Heart left ventricle (tissue), 16 donors: ENCODE measurements around the gene CFAP70. TPM values are rescaled to one million over a fixed set of nuclear protein-coding genes. Genes with fewer than 3 reads are reported as not detected.

ENCODE experiments used
- ATAC-seq, 4 donors: fragments of 200-7000 bp; cut with Tn5 transposase; one replicate each; pipeline ENCODE4 v1.9.1; 2020 to 2022; ENCODE audit warnings: moderate library complexity in 4 of 4, mild to moderate bottlenecking in 3 of 4, moderate number of reproducible peaks in 1 of 4
- DNase-seq, 5 donors: peaks; one replicate each; pipeline ENCODE4 v3.0.0-alpha.2; 2020
- H3K27ac ChIP-seq, 12 donors: fragments of 200-600 bp; sonication (generic) in 4 of 12; one replicate each; pipeline versions ENCODE4 v1.5.0 to v1.8.0; 2016 to 2022; ENCODE audit warnings: mild to moderate bottlenecking in 2 of 12
- H3K27me3 ChIP-seq, 9 donors: fragments of 200-600 bp; sonication (generic) in 2 of 9; one replicate each; pipeline versions ENCODE4 v1.5.1 to v1.8.0; 2016 to 2022; ENCODE audit warnings: mild to moderate bottlenecking in 3 of 9
- H3K36me3 ChIP-seq, 9 donors: fragments of 200-600 bp; sonication (generic) in 2 of 9; one replicate each; pipeline versions ENCODE4 v1.5.0 to v1.8.0; 2018 to 2022; ENCODE audit warnings: mild to moderate bottlenecking in 2 of 9
- H3K4me1 ChIP-seq, 12 donors: fragments of 200-600 bp; sonication (generic) in 4 of 12; one replicate each; pipeline versions ENCODE4 v1.5.0 to v1.8.0; 2016 to 2022; ENCODE audit warnings: mild to moderate bottlenecking in 3 of 12
- H3K4me3 ChIP-seq, 12 donors: fragments of 200-600 bp; sonication (generic) in 4 of 12; one replicate each; pipeline versions ENCODE4 v1.5.0 to v1.8.0; 2017 to 2022; ENCODE audit warnings: mild to moderate bottlenecking in 9 of 12, moderate library complexity in 4 of 12
- H3K9me3 ChIP-seq, 12 donors: fragments of 200-600 bp; sonication (generic) in 4 of 12; one replicate each; pipeline versions ENCODE4 v1.5.0 to v1.8.0; 2016 to 2022; ENCODE audit warnings: mild to moderate bottlenecking in 1 of 12
- CTCF ChIP-seq, 12 donors: fragments of 200-600 bp; sonication (generic) in 4 of 12; IDR thresholded peaks; one replicate each; pipeline versions ENCODE4 v1.5.0 to v1.8.0; 2018 to 2022; ENCODE audit warnings: antibody characterized with exemption in 12 of 12, mild to moderate bottlenecking in 5 of 12
- POLR2A ChIP-seq, 2 donors: fragments of 450-650 bp; IDR thresholded peaks; one replicate each; pipeline ENCODE4 v1.6.1; 2017; ENCODE audit warnings: antibody characterized with exemption in 2 of 2, mild to moderate bottlenecking in 2 of 2, moderate library complexity in 2 of 2
- WGBS, 4 donors: extraction: QIAGEN DNeasy Blood & Tissue Kit in 2 of 4; methylation state at CpG; one replicate each; pipeline versions ENCODE4 v1.1.5 to v1.1.7; 2013 to 2018; 5-methylcytosine and 5-hydroxymethylcytosine counted together
- intact Hi-C, 10 donors: fragments of 100-400 bp; cut with DNase I; formaldehyde crosslinking; loops; one replicate each; pipeline versions ENCODE4 v1.11.1 to v1.14.2; 2022
- polyA plus RNA-seq, 2 donors: library from polyadenylated mRNA; stranded (reverse); fragments of 200-250 nt; gene quantifications; one replicate each; pipeline ENCODE4 v1.2.3, GENCODE V29; 2013
- total RNA-seq, 9 donors: library from RNA; depleted of rRNA in 2 of 9; stranded (reverse); fragments of >200 nt in 2 of 9; fragmentation: NEBNext Ultra II Directional in 3 of 9; extraction: Animal tissue kit (Norgen Biotek cat#: 25700) in 3 of 9; gene quantifications; one replicate each; pipeline versions ENCODE4 v1.1.0 to v1.2.4, GENCODE V29; 2016 to 2023
- donor health status: ischemic (EF 13 %, LVEDD 7.1; RV severe dilation, severe dysfunction).
- donor health status: healthy with polysubstance abuse.
- donor health status: DM: no; HTN: yes; CAD: no.
- donor health status: DM: no; HTN: no; CAD: no.
- donor health status: ischemic (EF 25% LVEDD 6.9; RV normal size, moderate dysfunction).
- donor health status: ischemic (EF 25% LVEDD 5.7; RV mildly dilated, moderate dysfunction).
- donor health status: healthy.
- donor health status: DM: yes; HTN: yes; CAD: no.
- donor health status: ischemic (EF 35%, LVEDD 5.7; RV mildly dilated, moderate dysfunction).
- donor health status: nonischemic (EF 11% LVEDD 7.7; RV severe dilation, severe dysfunction).
- donor health status: DM: yes; HTN: yes; CAD: no.
- donor health status: PGD.
- donor health status: ischemic (EF 29% LVEDD 5.4; RV normal size, mild dysfunction).
- donor health status: nonischemic (EF 23%, LVEDD 6.1; RV moderate dilation, normal function).

The CFAP70 gene
- total and polyA plus RNA-seq, 11 donors = 0.22 to 2.0 (median 1.4) TPM

GRCh38 chr10:73376679-73377078, 18.0 kb upstream of the CFAP70 start:
- Histone ChIP-seq H3K4me1 (peaks cover 0 to 5% (median 0%) of the 10 kb centered on the region in 12 donors), H3K36me3 (peaks cover 0 to 100% (median 86%) of the 10 kb centered on the region in 9 donors), H3K27ac (no peak overlapping the region), H3K4me3 (no peak overlapping the region), H3K27me3 (no peaks in the 10 kb centered on the region), H3K9me3 (no peaks in the 10 kb centered on the region)
- ATAC-seq = no peak
- WGBS, 4 donors = 69 to 83% (median 80%) methylated on average over 3 of the region's 3 CpGs
- no peak for DNase-seq
- intact Hi-C loops = no loop called here
- TF ChIP-seq CTCF (IDR thresholded peaks at IDR 0.05) (no peak), POLR2A (IDR thresholded peaks at IDR 0.05) (no peak)

- WGBS, 4 donors = 95 to 98% (median 96%) methylated on average over 4 of the region's 4 CpGs
- no peak overlapping the region for H3K4me3 ChIP-seq
- H3K9me3 ChIP-seq = no peaks in the 10 kb centered on the region
- DNase-seq = no peak
- no peak overlapping the region for H3K27ac ChIP-seq
- no peaks in the 10 kb centered on the region for H3K4me1 ChIP-seq
- no peak for TF ChIP-seq POLR2A (IDR thresholded peaks at IDR 0.05)
- TF ChIP-seq CTCF (IDR thresholded peaks at IDR 0.05) = no peak
- intact Hi-C loops = no loop called here
- H3K27me3 ChIP-seq = no peaks in the 10 kb centered on the region
- peaks cover 0 to 90% (median 85%) of the 10 kb centered on the region in 9 donors for H3K36me3 ChIP-seq
- no peak for ATAC-seq
Observed at GRCh38 chr10:73368238-73368637, 9.6 kb upstream of the CFAP70 start.

GRCh38 chr10:73366381-73367298, 8.0 kb upstream of the CFAP70 start:
- peaks cover 0 to 75% (median 69%) of the 10 kb centered on the region in 9 donors for H3K36me3 ChIP-seq
- WGBS, 4 donors = 93 to 96% (median 94%) methylated on average over 6 of the region's 6 CpGs
- intact Hi-C loops = no loop called here
- no peak overlapping the region for H3K4me3 ChIP-seq
- no peaks in the 10 kb centered on the region for H3K4me1 ChIP-seq
- no peaks in the 10 kb centered on the region for H3K27me3 ChIP-seq
- H3K27ac ChIP-seq = no peak overlapping the region
- ATAC-seq (no peak), DNase-seq (no peak)
- TF ChIP-seq POLR2A (IDR thresholded peaks at IDR 0.05) (no peak), CTCF (IDR thresholded peaks at IDR 0.05) (no peak)
- H3K9me3 ChIP-seq = peaks cover 0 to 9% (median 0%) of the 10 kb centered on the region in 12 donors

- DNase-seq (no peak), ATAC-seq (no peak)
- 95 to 99% (median 97%) methylated on average over 3 of the region's 3 CpGs for WGBS, 4 donors
- Histone ChIP-seq H3K9me3 (peaks cover 0 to 9% (median 0%) of the 10 kb centered on the region in 12 donors), H3K27me3 (no peaks in the 10 kb centered on the region), H3K4me1 (no peaks in the 10 kb centered on the region), H3K36me3 (peaks cover 0 to 58% (median 52%) of the 10 kb centered on the region in 9 donors), H3K27ac (no peak overlapping the region), H3K4me3 (no peak overlapping the region)
- TF ChIP-seq POLR2A (IDR thresholded peaks at IDR 0.05) (no peak), CTCF (IDR thresholded peaks at IDR 0.05) (no peak)
- intact Hi-C loops = no loop called here
Observed at GRCh38 chr10:73364964-73365363, 6.3 kb upstream of the CFAP70 start.
